NOMO-1 (cell line): ENCODE measurements around the gene ACCSL.

Experiments
- DNase-seq, 2 experiments: peaks; one replicate each; lab custom pipeline; 2025; ENCODE audit not compliant: unreplicated experiment in 2 of 2; lab: John Stamatoyannopoulos, UW

ACCSL gene

DNA sequence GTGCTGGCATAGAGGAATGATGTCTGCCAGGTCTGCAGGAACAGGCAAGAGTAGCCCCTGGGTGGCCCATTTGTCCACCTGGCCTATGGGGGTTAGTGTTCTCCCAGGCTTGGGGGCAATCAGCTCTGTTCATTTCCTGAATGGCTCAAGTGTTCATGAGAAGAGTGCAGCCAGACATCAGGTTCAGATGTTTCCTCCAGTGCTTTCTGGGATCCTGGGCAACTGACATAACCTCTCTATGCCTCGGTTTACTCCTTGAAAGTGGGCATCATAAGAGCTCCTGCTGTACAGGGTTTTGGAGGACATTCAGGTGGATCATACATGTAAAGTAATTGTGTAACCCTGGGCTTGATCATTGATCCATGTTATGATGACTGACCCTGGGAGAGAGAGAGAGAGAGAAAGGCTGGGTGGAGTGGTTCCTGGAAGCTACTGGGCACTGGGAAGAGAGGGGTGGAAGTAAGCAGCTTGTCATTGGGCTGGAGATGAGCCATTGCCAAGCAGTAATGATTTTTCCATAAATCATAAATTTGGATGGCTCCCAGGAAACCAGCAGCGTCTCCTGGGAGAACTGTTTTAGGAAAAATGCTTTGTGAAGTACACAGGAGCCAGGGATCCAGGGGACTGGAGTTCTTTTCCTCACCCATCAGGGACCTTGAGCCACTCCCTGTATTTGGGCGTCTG, 30.2 kb upstream of the ACCSL start:
- no peak for DNase-seq

DNA sequence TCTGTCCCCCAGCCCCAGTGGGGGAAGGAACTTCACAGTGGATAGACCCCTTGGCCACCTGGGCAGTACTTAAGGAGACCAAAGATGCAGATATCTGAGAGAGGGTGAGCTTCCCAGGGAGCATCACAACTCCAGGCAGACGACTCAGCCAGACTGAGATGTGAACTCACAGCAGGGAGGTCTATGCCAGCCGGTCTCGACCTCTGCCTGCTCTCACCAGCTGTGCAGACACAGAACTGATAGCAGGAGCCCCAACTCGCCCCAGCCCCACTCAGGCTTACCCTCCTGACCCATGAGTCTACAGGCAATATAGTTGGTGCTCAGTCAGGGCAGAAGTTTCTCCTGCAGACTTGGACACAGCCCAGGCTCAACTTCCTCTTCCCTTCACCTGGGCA, 29.7 kb upstream of the ACCSL start:
- DNase-seq: no peak

DNA sequence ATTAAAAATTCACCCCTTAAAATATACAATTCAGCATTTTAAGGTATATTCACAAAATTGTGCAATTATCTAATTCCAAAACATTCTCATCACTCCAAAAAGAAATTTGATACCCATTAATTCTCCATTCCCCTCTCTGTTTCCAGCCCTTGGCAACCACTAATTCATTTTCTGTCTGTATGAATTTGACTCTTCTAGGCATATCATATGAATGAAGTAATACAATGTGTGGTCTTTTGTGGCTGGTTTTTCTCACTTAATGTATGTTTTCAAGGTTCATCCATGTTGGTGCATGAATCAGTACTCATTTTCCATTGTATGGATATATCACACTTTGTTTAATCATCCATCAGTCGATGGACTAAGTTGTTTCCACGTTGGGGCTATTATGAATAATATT, 29.0 kb upstream of the ACCSL start:
- no peak for DNase-seq

DNA sequence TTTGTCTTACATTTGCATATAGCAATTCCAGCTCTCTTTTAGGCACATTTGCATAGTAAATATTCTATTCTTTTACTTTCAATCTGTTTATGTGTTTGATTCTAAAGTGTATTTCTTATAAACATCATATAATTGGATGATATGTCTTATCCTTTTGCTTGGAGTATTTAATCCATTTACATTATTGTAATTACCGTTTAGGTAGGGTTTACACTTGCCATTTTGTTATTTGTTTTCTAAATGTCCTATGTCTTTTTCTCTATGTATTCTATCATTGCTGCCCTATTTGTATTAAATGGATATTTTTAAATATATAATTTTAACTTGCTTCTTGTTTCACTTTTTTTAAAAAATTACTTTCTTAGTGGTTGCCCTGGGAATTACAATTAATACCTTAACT, 22.8 kb upstream of the ACCSL start:
- no peak for DNase-seq

DNA sequence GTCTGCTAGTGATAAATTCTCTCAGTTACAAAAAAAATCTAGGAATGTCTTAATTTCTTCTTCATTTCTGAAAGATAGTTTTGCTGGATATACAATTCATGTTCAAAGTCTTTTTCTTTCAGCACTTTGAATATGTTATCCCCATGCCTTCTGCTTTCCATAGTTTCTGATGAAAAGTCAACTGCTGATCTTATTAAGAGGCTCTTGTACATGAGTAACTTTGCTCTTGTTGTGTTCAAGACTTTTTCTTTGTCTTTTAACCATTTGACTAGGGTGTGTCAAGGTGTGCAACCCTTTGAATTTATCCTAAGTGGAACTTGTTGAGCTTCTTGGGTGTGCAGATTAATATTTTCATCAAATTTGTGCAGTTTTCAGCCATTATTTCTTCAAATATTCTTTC, 22.1 kb upstream of the ACCSL start:
- DNase-seq: no peak

DNA sequence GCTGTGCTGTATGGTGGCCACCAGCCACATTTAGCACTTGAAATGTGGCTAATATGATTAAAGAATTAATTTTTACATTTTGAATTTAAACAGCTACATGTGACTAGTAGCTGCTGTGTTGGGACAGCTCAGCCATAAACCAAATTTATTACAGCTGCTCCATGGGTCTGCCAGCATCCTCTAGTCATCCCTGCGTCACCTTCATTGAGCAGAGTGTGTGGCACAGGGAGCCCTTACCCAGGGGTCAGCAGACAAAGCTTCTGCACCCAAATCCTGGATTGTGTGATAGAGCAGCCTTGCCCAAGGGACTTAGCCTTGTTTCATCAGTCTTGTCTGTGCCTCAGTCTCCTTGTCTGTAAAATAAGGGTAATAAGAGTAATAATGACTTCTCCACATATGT, 19.4 kb upstream of the ACCSL start:
- DNase-seq: no peak

DNA sequence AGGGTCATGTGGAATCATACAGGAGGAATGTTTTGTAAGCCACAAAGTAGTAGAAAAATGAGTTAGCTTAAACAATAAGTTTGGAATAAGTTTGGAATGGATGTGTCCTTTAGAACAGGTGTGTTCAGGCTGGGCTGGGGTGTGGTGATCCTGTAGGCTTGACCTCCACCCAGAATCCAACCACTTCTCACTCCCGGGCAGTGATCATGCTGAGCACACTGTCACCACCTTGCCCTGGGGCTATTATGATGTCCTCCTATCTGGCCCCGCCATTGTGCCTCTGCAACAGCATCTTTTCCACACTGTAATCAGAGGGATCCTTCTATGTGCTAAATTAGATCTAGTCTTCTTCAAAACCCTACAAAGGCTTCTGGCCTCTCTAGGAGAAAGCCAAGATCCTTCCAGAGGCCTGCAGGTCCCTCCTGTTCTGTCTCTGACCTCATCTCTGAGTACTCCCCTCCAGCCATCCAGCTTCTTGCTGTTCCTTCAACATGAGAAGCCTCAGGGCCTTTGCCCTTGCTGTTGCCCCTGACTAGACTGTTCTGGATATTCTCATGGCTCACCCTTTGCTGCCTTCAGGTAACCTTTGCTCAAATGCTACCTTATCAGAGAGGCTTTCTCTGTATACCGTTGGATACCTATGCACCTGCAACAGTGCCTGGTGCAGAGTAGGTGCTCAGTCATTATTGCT, 18.8 kb upstream of the ACCSL start:
- no peak for DNase-seq

DNA sequence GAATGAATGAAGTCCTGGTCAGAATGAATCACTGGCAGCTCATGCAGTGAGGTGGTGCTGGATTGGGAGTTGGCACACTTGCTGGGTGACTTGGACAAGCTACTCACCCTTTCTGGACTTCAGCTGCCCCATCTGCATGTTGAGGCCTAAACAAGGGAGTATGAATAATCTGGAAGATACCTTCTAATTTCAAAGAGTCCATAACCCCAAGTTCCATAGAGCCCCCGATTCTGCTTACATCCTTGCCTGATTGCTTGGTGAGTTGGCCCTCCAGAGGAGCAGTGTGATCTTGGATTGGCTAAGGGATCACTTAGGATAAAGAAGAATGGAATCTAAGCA, 18.3 kb upstream of the ACCSL start:
- DNase-seq: no peak

DNA sequence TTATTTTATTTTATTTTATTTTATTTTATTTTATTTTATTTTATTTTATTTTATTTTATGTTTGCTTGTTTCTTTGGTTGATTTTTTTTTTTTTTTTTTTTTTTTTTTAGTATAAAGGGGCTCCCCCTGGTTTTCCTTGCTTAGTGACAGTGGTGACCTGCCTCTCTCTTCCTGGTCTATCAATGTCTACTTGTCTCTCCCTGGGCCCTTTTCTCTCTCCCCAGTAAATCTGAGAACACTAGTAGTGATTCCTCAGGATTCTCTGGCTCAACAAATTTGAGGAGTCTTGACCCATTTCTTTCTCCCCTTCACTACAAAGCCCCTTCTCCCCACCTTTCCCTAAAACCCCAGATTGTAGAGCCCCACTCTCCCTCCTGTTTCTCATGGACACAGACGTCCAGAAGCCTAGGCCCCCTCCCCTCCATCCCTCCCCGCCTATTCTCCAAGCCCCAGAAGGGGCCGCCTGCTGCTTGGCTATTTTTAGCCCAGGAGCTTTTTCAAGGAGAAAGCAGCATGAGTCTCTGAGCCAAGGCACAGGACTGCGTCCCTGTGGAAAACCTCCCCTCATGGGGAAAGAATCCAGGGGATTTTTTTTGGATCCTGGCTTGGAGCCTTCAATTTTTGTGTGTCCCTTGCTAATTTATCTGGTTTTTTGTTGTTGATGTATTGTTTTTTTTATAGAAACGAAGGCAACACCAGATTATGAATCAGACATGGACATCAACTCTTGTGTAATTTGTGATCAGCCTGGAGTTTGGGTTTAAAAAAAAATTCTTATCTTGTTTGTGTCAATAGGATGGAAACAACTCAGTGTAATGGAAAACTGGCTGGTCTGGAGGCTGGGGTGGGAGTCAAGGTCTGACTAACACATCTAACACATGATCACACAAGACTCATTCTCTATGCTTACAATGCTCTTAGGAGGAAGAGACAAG, 17.5 kb upstream of the ACCSL start:
- DNase-seq: no peak

DNA sequence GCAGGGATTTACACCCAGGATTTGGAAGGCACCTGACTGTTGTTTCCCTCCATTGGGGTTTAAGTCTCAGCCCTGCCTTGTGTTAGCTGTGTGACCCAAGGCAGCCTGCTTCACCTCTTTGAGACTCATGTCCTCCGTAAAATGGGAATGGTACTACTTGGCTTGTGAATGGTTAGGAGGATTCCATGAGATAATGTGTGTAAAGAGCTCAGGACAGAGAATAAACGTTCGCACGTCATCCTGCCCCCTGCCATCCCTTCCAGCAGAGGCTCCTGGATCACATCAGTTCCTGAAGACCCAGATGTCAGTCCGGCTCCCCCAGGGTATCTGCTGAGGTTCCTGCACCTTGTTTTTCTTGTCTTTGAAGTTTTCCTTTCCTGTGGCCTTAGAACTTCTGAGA, 16.8 kb upstream of the ACCSL start:
- DNase-seq: no peak

DNA sequence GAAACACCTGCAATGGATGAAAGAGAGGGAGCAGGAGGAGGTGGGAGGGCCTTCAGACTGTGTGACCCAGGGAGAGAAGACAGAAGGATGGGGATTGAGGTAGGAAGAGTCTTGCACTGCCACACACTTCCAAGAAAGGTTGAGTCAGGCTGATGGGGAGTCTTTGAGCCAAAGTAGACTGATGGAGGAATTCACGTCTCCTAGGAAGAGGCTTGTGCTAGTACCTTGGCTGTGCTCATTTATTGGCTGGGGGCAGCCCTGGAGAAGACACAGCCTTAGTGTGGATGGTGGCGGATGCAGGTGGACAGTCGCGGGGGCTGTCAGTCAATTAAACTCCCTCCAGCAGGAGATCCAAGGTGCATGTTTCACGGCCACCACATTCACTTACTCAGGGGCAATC, 16.2 kb upstream of the ACCSL start:
- no peak for DNase-seq

DNA sequence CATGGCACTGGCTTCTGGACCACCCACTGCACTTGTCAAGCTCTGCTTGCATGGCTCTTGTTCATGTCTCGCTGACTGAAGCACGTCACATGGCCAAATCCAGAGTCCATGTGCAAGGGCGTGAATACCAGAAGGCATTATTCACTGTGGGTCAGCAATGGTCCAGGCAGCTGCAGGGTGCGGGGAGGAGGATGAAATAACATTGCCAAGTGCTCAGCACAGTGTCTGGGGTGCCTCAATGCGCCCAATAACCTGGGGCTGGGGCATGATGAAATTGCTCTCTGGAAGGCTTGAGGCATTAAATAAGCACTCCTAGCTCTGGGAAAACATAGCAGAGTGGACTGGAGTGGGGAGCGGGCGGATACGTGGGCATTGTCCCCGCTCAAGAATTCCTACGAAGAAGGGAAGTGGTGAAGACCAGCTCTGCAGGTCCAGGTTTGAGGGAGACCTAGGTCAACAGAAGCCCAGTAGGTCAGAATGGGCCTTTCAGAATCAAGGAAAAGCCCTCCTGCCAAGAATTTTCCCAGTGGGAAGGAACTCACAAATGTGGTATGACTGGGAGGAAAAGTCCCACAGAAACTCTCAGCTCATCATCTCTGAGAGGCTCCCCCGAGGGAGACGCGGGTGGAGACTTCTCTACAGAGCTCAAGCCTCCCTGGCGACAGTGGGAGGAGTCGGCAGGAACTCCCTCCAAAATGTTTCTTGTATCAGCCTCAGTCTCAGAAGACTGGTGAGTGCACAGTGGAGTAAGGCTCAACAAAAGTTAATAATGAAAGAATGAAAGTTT, 15.3 kb upstream of the ACCSL start:
- no peak for DNase-seq

DNA sequence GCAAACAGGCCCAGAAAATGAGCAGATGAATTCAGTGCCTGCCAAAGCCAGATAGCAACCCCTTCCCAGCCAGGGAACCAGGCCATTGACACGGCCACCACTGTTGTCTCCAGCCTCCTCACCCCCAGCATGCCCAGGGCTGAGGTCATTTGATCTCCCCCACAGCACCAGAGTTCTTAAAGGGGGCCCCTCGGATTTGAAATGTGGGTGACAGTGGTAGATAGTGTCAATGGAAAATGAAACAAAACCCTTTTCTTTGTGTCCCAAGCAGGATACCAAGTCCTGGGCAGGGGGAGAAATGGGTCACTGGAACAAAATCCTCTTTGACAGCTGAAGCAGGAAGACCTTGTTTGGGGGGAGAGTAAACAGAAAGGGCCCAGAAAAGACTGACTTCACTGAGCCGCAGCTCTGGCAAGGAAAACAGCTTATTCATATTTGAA, 14.3 kb upstream of the ACCSL start:
- DNase-seq: no peak

DNA sequence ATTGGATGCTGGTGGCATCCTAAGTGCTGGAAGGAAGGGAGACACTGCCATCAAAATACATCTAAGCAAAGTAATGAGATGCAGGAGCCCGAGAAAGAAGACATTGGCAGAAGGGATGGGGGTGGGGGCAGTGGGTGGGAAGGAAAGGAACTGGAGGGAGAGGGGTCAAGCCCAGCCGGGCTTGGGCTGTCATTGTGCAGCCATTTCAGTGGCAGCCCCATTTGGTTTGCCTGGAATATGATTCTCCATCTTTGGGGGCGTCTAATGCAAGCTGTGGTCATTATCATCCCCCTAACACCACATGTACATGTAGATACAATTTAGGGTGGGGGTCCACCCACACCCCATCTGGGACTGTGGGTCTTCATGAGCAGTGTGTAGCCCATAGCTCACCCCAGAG, 13.9 kb upstream of the ACCSL start:
- no peak for DNase-seq

DNA sequence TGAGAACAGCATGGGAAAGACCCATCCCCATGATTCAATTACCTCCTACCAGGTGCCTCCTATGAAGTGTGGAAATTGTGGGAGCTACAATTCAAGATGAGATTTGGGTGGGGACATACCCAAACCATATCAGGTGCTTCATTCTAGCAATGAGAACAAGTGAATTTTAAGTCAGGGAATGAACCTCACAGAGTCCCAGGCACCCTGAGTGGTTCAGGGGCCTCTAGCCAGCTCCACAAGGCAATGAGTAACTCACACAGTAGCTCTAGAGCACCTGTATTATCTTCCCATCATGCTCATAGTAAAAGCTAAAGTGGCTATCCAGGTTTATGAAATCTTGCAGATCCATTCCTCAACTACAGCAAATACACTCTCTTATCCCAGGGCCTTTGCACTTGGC, 13.1 kb upstream of the ACCSL start:
- DNase-seq: no peak

DNA sequence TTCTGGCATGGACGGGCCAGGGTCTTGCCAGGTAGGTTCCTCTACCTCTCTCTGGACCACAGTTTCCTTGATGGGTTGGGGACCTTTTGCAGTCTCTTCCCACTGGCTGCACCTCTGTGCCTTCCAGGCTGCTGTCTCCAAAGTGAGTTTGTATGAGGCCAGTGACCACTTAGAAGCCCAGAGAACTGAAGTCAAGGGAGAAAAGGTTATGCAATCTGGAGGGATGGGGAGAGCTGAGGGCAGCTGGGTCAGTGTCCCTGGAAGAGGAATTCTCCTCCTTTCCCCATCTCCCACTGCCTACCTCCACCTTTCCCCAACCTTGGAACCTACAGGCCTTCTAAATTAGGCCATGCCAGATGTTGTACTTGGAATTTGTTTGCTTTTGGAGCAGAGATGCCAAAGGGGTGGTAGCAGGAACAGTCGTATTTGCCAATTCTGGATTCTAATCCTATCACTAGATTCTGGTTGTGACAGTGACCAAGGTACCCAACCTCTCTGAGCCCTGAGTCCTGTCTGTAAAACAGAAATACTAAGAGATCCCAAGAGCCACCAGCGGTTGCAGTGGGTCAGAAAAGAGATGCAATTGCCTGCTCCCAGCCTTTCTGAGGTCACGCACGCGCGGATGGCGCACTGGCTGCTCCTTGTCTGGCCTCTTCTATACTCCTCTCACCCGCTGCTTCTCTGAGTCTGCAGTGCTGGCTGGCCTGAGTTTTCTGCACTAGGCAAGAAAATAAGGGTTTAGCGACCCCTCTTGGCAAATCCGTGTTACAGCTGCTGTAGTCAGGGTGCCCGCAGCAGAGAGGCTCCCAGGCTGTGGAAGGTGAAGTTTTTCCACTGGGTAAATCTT, 10.7 kb upstream of the ACCSL start:
- DNase-seq: peak; percentile 13 to 53

DNA sequence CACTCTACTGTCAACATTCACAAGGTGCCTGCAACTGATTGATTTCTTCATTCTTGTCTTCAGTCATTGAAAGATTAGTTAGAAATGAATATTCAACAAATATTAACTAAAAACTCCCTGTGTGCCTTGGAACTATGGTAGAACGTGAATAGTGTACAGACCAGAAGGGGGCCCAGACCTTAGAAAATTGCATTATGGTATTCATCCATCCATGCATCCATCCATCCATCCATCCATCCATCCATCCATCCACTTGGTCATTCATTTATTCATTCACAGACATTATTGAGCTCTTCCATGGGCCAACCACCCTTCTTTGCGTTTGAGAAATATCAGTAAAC, 10.2 kb upstream of the ACCSL start:
- no peak for DNase-seq

DNA sequence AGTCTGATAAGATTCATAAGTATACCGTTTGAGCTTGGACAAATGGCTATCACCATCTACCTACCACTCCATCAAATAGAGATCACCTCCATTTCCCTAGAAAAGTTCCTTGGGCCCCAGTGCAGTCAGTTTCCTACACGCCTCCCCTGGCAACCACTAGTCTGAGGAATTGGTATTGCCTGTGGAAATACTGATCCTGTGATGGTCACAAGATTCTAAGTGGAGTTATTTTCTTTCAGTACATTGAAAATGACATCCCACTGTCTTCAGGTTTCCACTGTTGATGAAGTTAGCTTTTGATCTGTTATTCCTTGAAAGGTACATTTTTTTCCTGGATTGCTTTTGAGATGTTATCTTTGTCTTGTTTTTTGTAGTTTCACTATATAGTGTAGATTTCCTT, 4.6 kb upstream of the ACCSL start:
- DNase-seq: no peak

DNA sequence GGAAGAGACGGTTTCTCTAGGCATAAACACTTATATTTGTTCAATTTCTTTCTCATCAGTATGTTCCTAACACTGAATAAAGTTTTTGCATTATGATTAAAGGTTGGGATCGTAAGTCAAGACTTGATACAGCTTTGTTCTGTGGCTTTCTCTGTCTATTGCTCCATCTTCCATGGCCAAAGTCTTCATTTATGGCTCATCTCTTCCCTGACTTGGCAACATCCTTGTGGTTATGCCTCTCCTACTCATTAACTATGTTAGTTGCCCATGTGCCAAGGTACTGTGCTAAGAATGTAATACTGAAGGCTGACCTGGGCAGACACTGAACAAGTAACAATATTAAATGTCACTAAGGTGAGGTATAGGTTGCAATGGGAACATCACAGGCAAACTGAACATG, 1.6 kb upstream of the ACCSL start:
- no peak for DNase-seq

DNA sequence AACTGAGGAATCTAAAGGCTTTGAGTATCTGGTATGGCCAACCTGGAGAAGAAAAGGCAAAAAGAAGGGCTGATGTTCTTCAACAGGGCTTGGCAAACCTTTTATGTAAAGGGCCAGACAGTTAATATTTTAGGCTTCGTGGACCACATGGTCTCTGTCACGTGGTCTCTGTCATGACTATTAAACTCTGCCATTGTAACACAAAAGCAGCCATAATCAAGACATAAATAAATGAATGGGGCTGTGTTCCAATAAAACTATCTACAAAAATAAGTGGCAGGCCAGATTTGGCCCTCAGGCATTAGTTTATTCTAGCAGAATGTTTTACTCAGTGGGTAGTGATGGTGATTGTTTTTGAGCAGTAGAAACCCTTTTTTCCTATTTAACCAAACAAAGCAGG, 483 bp upstream of the ACCSL start:
- no peak for DNase-seq
